ENCODE data around the gene MEFV. TPM values are rescaled to one million over a fixed set of nuclear protein-coding genes. Genes with fewer than 3 reads are reported as not detected.

Gene MEFV
- 1 to 10 TPM in 3 of 6 experiments, under 1 TPM in 3; 0.66 to 1.7 (median 1.0) TPM for total RNA-seq
- long read RNA-seq: 0 reads

- peak within 1 kb of the TSS in 2 of 3 donors; percentile 11 to 29 for H3K4me3 ChIP-seq
- intact Hi-C loops (cut with DNase I): no loop called here
Observed at GRCh38 chr16:3256146-3256865, at the start of gene MEFV. MEFV (minus strand) TSS chr16:3256633; CDS start chr16:3256587, 46 bp downstream.

GRCh38 chr16:3306078-3306477, 49.6 kb upstream of the MEFV start:
- WGBS (ENCODE audit: insufficient coverage, low coverage, low lambda C conversion rate, missing lambda C conversion rate): 58% methylated on average over 11 of the region's 11 CpGs
- no peak for DNase-seq
- intact Hi-C loops (cut with DNase I): loop anchor here in 1 of 2 donors (10.0 kb wide), 1 partner anchor 79 kb away; no protein-coding TSS in a partner anchor
- Histone ChIP-seq H3K27ac (peak overlapping the region in 2 of 3 donors; percentile 78 to 91), H3K4me1 (peaks cover 0 to 16% (median 2%) of the 10 kb centered on the region in 4 donors), H3K9me3 (peaks cover 0 to 25% (median 13%) of the 10 kb centered on the region in 4 donors), H3K4me3 (peak overlapping the region; percentile 45 to 99 (median 93)), H3K36me3 (peaks cover 0 to 15% (median 6%) of the 10 kb centered on the region in 4 donors), H3K27me3 (no peaks in the 10 kb centered on the region)
- ATAC-seq: no peak
- no peak for TF ChIP-seq POLR2A (IDR thresholded peaks at IDR 0.05)
- no peak for TF ChIP-seq CTCF (IDR thresholded peaks at IDR 0.05)

More at GRCh38 chr16:3256146-3256865, at the start of gene MEFV:
- ATAC-seq (peak; percentile 21 to 44 (median 38)), DNase-seq (no peak)
- H3K9me3 ChIP-seq: no peaks in the 10 kb centered on the region
- H3K27me3 ChIP-seq: no peaks in the 10 kb centered on the region
- H3K27ac ChIP-seq: peak within 1 kb of the TSS in 1 of 3 donors; percentile 44
- H3K4me1 ChIP-seq: no peaks in the 10 kb centered on the region
- H3K36me3 ChIP-seq: no peaks in the 10 kb centered on the region
- TF ChIP-seq POLR2A (IDR thresholded peaks at IDR 0.05) (no peak), CTCF (IDR thresholded peaks at IDR 0.05) (no peak)
- 73% methylated on average over 3 of the region's 14 CpGs for WGBS (ENCODE audit: insufficient coverage, low coverage, low lambda C conversion rate, missing lambda C conversion rate)

GRCh38 chr16:3305109-3306068, 49.0 kb upstream of the MEFV start, which contains the start of the genes TIGD7 and ZNF75A:
TIGD7 (minus strand) TSS chr16:3305430; CDS start chr16:3300614, 4,816 bp downstream.
ZNF75A (plus strand) TSS chr16:3305497; CDS start chr16:3308429, 2,932 bp downstream.
- H3K9me3 ChIP-seq: peaks cover 0 to 30% (median 14%) of the 10 kb centered on the region in 4 donors
- H3K27me3 ChIP-seq: no peaks in the 10 kb centered on the region
- DNase-seq (peak; percentile 89 to 95 (median 91)), ATAC-seq (peak; percentile 99 to 100 (median 99))
- H3K4me1 ChIP-seq: peaks cover 0 to 16% (median 2%) of the 10 kb centered on the region in 4 donors
- H3K4me3 ChIP-seq: peak within 1 kb of the TSS; percentile 45 to 99 (median 93)
- 6% methylated on average over 7 of the region's 103 CpGs for WGBS (ENCODE audit: insufficient coverage, low coverage, low lambda C conversion rate, missing lambda C conversion rate)
- peaks cover 0 to 15% (median 6%) of the 10 kb centered on the region in 4 donors for H3K36me3 ChIP-seq
- intact Hi-C loops (cut with DNase I): loop anchor here in 1 of 2 donors (10.0 kb wide), 1 partner anchor 79 kb away; no protein-coding TSS in a partner anchor
- H3K27ac ChIP-seq: peak within 1 kb of the TSS; percentile 76 to 91 (median 78)
- peak; percentile 86 for TF ChIP-seq POLR2A (IDR thresholded peaks at IDR 0.05)
- peak in 3 of 4 donors; percentile 12 to 28 (median 16) for TF ChIP-seq CTCF (IDR thresholded peaks at IDR 0.05)

- H3K36me3 ChIP-seq: peaks cover 0 to 15% (median 6%) of the 10 kb centered on the region in 4 donors
- no peaks in the 10 kb centered on the region for H3K27me3 ChIP-seq
- no peak for TF ChIP-seq CTCF (IDR thresholded peaks at IDR 0.05)
- TF ChIP-seq POLR2A (IDR thresholded peaks at IDR 0.05): no peak
- ATAC-seq (no peak), DNase-seq (no peak)
- peaks cover 2 to 30% (median 15%) of the 10 kb centered on the region in 4 donors for H3K9me3 ChIP-seq
- 61% methylated on average over 4 of the region's 4 CpGs for WGBS (ENCODE audit: insufficient coverage, low coverage, low lambda C conversion rate, missing lambda C conversion rate)
- H3K4me1 ChIP-seq: peaks cover 0 to 16% (median 2%) of the 10 kb centered on the region in 4 donors
- no peak overlapping the region for H3K27ac ChIP-seq
- intact Hi-C loops (cut with DNase I): loop anchor here in 1 of 2 donors (10.0 kb wide), 1 partner anchor 80 kb away; no protein-coding TSS in a partner anchor
- peak overlapping the region; percentile 45 to 99 (median 93) for H3K4me3 ChIP-seq
Observed at GRCh38 chr16:3304370-3304769, 47.9 kb upstream of the MEFV start.
